ENCODE results near the gene AQP1.

DNA sequence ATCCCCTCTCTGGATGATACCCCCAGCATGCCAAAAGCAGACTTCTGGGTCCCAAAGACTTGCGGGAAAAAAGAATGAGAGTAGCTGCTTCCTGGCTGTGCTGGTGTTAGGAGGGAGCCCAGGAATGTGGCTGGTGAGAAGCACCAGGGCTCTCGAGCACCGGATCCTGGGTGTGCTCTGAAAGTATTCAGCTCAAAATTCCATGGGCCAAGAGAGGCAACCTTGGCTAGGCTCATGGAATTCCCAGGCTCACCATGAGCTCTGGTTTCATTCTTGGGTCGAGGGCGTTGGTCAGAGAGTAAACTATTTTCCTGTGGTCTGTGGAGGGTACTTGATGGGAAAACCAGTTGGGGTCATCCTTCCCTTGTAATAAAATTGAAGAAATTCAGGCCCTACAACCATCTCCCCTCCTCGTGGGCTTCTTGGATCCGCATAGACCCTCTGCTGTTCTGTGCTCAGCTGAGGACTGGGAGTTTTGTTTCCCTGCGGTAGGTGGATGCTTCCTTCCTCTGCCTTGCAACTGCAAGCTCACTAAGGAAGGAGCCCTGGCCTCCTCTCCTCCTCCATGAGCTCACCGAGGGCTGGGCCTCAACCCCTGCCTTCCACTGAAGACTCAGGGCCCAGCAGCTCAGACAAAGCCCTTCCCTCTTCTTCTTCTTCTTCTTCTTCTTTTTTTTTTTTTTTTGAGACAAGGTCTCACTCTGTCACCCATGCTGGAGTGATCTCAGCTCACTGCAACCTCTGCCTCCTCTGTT, 34.5 kb upstream of the AQP1 start:
- TF ChIP-seq, protein P1, sequence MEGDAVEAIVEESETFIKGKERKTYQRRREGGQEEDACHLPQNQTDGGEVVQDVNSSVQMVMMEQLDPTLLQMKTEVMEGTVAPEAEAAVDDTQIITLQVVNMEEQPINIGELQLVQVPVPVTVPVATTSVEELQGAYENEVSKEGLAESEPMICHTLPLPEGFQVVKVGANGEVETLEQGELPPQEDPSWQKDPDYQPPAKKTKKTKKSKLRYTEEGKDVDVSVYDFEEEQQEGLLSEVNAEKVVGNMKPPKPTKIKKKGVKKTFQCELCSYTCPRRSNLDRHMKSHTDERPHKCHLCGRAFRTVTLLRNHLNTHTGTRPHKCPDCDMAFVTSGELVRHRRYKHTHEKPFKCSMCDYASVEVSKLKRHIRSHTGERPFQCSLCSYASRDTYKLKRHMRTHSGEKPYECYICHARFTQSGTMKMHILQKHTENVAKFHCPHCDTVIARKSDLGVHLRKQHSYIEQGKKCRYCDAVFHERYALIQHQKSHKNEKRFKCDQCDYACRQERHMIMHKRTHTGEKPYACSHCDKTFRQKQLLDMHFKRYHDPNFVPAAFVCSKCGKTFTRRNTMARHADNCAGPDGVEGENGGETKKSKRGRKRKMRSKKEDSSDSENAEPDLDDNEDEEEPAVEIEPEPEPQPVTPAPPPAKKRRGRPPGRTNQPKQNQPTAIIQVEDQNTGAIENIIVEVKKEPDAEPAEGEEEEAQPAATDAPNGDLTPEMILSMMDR (conservative IDR thresholded peaks at IDR 0.05; ENCODE audit: low read length) = no peak
- no peak for TF ChIP-seq EZH2phosphoT487 (IDR thresholded peaks at IDR 0.05; ENCODE audit: borderline replicate concordance, low read depth, low read length)

Measured in OCI-LY7 (cell line).